ENCODE results near the gene MAGEB17.
"Not testable (repeated sequence)": the region's sequence is repeated elsewhere in the genome, so short reads cannot be mapped to it uniquely, and the experiment has no call there.

Gene MAGEB17

DNA sequence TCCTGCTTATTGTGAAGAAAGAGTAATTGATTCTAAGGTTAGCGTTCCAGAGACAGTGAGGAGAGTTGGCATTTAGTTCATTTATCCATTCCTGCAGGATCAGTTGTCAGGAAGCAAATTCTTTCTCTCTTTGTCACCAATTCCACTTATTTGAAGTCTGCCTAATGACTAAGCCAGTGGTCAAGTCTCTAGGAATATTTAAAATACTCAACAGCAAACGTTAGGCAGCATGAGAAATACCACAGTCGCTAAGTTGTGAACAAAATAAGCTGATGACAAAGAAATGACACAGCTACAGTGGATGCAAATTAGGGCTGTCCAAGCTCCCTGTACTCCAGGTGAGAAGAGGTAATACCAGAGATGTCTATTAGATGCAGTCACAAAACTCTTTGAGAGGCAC, 6.6 kb upstream of the MAGEB17 start:
- DNase-seq: no peak

- DNase-seq: not testable (repeated sequence)
Measured at GRCh38 chrX:16161173-16161572, 6.1 kb upstream of the MAGEB17 start.

GRCh38 chrX:16162391-16162790, 4.9 kb upstream of the MAGEB17 start:
- DNase-seq: no peak

DNA sequence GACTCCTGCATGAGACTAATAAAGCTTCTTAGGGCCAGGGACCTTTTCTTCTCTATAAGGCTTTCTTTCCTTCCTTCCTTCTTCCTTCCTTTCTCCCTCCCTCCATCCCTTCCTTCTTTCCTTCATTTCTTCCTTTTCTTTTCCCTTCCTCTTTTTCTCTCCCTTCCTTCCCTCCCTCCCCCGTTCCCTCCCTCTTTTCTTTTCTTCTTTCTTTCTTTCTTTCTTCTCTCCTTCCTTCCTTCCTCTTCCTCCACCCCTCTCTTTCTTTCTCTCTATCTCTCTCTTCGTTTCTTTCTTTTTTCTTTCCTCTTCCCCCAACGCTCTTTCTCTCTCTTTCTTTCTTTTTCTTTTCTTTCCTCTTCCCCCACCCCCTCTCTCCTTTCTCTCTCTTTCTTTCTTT, 2.5 kb upstream of the MAGEB17 start:
- no peak for DNase-seq

- DNase-seq: no peak
Measured at GRCh38 chrX:16171039-16171438, 3.8 kb downstream of the MAGEB17 start.

DNA sequence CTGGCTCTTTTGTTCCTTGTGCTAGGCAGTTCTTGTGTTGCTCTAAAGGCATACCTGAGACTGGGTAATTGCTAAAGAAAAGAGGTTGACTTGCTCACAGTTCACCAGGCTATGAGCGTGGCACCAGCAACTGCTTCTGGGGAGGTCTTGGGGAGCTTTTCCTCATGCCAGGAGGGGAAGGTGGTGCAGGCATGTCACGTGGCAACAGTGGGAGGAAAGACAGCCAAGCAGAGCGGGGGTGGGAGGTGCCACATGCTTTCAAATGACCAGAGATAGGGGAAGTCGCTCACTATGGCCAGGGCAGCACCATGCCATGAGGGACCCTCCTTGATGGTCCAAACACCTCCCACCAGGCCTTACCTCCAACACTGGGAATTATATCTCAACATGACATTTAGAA, 4.7 kb downstream of the MAGEB17 start:
- no peak for DNase-seq

GRCh38 chrX:16172391-16172790, 5.1 kb downstream of the MAGEB17 start:
- no peak for DNase-seq

GRCh38 chrX:16175329-16176061, 8.2 kb downstream of the MAGEB17 start:
- no peak for DNase-seq

- no peak for DNase-seq
Measured at GRCh38 chrX:16177260-16177659, 10.0 kb downstream of the MAGEB17 start.

DNA sequence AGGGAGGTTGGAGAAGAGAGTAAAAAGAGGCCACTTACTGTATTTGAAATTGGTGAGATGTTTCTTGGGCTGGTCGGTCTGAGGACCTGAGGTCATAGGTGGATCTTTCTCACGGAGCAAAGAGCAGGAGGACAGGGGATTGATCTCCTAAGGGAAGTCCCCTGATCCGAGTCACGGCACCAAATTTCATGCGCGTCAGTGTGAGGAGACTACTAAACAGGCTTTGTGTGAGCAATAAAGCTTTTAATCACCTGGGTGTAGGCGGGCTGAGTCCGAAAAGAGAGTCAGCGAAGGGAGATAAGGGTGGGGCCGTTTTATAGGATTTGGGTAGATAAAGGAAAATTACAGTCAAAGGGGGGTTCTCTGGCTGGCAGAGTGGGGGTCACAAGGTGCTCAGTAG, 16.6 kb downstream of the MAGEB17 start:
- not testable (repeated sequence) for DNase-seq

- no peak for DNase-seq
Measured at GRCh38 chrX:16185725-16186136, 18.4 kb downstream of the MAGEB17 start.

DNA sequence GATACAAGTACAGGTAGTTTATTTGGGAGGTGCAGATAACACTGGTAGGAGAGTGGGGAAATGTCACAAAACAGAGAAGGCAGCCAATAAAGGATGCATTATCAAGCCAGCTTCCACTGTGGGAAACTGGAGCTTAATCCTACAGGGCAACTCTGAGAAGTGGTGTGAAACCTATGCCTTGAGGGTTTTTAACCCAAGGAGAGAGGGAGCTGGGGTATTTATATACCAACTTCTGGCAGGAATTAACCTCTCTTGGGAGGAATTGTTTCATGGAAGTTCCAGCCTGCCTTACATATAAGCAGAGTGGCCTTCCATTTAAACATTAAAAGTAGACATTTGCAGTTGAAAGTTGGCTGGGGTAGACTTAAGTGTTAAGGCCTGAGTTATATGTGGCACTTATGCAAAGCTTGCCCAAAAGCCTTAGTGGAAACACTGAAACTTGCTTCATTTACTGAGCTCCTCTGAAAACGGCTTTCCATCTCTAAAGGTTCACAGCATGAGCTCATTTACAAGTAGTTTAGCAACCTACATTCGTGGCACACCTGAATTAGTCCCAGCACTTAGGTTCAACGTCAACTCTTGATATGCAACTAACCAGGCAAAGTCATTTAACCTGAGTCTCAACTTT, 19.2 kb downstream of the MAGEB17 start:
- no peak for DNase-seq

- no peak for DNase-seq
Measured at GRCh38 chrX:16187024-16187760, 19.9 kb downstream of the MAGEB17 start.

DNA sequence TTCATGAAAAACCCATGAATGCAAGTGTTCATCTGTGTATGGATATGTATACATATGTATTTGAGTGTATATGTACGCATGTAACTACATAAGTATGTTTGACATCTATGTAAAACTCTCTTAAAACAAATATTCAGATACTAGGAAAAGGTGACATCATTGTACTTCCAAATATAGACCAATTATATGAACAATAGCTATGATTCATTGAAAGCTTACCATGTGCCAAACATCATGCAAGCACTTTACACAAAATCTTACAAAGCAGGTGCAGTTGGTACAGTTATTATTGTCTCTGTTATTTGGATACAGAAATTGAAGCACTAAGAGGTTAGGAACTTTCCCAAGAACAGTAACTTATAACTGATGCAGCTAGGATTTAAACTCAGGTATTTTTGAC, 21.4 kb downstream of the MAGEB17 start:
- DNase-seq: no peak

DNA sequence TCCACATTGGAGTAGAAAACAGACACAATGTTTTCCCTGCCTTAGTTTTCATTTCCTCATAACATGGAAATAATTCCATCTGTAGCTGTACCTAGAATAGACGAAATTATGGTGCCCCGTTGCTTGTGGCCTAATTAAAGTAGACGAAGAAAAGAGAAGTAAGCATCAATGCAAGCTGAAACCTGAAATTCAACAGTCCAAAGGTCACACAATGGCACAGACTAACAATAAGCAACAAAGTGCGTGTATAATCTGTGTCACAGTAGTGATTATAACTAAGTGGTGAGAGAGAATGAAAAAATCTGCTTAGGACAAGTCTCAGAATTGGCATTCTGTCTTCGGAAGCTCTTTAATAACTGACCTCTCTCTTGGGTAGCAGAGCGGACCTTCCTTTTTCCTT, 24.3 kb downstream of the MAGEB17 start:
- DNase-seq: no peak

DNA sequence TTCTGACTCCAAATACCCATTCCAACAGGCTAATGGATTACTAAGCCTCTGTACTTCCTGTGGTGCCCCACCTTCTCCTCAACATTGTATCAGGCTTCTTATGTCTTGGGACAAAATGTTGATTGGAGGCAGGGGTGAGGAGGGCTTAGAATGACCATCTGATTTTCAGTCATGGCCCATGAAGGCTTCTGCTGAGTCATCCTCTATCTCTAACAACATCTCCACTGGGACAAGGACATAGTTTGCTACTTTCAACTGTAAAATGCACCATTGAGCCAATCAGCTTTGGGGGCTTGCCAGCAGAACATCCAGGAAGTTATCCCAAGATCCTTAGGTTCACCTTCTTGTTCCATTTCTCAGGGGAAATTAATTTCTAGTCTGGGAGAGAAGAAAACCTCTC, 29.5 kb downstream of the MAGEB17 start:
- no peak for DNase-seq

- DNase-seq: no peak
Measured at GRCh38 chrX:16199343-16199742, 32.1 kb downstream of the MAGEB17 start.

DNA sequence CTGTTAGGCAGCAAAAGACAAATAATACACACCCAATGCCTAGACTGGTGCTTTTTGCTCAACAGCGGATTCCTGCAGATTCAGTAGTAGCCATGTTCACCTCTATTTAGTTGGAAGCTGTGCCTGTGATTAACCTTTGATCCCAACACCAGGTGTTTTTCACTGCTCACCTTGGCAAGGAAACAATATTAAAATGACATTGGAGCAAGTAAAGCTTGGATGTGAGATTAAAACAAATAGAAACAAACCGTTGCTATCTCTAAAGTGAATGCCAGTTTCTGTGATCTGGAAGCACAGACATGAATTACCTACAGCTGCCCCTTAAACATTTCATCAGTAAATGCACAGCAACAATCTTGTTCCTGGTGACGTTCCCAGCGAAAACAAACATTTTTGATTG, 35.7 kb downstream of the MAGEB17 start:
- DNase-seq: no peak

DNA sequence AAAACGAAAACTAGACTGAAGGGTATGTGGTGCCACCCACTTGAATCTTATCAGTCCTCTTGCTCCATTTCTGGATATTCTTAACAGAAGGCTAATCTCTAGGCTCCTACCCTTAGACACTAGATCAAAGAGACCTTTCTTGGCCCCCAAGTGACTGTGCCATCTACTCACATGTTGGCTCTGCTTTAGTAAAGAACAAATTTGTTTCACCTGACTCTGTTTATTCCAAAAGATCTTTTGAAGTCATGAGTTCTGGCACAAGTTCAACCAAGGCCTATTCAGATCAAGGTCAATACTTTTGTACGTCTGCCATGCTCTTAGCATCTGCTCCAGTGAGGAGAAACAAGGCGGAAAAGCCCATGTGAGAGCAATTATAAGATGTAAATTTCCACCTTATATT, 37.3 kb downstream of the MAGEB17 start:
- DNase-seq: no peak

- DNase-seq: no peak
Measured at GRCh38 chrX:16205840-16206239, 38.6 kb downstream of the MAGEB17 start.

DNA sequence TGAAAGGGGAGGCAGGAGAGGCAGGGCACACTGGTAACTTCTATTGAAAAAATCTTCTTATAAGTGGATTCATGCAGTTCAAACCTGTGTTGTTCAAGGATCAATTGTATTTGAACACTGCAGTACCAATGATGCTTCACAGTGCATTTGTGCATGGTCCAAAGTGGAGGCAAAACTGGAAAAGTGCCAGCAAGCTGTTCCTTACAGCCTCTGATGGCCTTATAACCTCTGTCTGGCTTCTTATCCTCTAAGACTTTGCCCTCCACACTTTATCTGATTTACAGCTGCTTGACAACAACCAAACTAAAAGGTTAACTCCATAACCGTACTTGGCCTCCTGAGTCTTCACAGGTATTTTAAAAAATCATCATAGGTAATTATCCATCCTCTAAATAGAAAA, 40.4 kb downstream of the MAGEB17 start:
- DNase-seq: no peak

- no peak for DNase-seq
Measured at GRCh38 chrX:16208601-16209000, 41.3 kb downstream of the MAGEB17 start.

GRCh38 chrX:16210061-16210460, 42.8 kb downstream of the MAGEB17 start:
- no peak for DNase-seq

DNA sequence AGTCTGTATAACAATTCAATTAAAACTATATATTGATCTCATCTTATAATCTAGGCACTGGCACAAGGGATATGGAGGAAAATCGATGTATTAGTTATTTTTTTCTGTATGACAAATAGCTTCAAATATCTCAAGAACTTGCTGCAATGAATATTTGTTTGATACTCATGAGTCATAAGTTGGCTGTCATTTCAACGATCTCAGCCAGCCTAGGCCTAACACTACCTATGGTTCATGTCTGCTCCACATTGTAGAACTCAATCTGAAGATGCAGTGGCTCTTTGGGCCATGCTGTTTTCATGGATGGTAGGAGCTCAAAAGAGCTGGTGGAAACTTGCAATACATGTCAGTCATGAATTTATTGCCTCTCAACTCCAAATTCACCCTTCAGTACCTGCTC, 44.7 kb downstream of the MAGEB17 start:
- no peak for DNase-seq
